HG02588 (cell line): ENCODE data around the gene TTC39B.

Experiments
- ATAC-seq: cut with Tn5 transposase; IDR thresholded peaks from one replicate; pipeline ENCODE4 v1.9.1; 2021; ENCODE audit warnings: mild to moderate bottlenecking, moderate library complexity; ENCODE audit not compliant: unreplicated experiment

Gene TTC39B

DNA sequence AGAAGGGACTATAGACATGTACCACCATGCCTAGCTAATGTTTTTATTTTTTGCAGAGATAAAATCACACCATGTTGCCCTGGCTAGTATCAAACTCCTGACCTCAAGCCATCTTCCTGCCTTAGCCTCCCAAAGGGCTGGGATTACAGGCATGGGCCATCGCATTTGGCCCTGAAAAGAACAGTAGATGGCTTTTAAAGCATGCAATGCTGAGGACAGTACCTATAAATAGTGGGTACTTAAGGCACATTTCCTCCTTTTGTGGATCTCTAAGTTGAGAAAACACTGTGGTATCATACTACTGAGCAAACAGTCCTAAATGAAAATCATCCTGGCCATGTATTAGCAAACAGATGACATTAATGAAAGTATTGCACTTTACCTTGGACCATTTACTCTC lies 119.4 kb downstream of the TTC39B start:
- no peak for ATAC-seq

DNA sequence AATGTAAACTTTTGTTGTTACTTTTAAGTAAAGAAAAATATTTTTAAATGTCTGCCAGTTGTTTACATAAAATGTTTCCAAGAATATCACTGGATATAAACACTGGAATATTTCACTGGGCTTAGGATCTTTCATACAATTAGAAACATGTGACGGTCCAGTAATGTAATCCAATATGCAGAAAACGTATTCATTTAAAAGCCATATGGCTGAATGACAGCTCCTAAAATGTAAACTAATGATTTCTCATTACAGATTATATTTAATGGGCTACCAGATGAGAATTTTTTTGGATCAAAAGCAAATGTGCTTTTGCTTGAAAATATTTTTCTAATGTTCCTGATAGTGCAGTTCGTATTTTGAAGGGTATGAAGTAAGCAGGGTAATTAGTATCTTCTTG lies 124.3 kb downstream of the TTC39B start:
- no peak for ATAC-seq

- ATAC-seq, result no peak
Observed at GRCh38 chr9:15182101-15182551, 124.9 kb downstream of the TTC39B start.

- no peak for ATAC-seq
Observed at GRCh38 chr9:15180124-15180523, 126.9 kb downstream of the TTC39B start.

DNA sequence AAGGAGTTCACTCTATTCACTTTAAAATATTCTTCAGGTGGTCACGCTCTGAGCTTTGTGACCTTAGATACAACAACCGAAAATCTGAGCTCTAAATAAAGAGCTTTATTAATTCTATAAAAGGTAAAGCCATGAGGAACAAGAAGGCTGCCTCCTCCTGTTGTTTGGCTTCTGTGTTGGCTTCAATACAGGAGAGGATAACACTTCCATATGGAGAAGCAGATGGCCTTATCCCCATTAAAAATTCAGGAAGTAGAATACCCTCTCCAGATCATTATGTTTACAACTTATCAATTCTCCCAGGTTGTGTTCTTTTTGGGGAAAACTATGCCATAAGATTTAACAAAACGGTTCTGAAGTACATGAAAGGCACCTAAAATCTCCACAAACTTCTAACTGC lies 128.4 kb downstream of the TTC39B start:
- no peak for ATAC-seq

- ATAC-seq, result no peak
Observed at GRCh38 chr9:15176836-15177235, 130.2 kb downstream of the TTC39B start.

- ATAC-seq, result no peak
Observed at GRCh38 chr9:15163931-15164330, 143.1 kb downstream of the TTC39B start.

DNA sequence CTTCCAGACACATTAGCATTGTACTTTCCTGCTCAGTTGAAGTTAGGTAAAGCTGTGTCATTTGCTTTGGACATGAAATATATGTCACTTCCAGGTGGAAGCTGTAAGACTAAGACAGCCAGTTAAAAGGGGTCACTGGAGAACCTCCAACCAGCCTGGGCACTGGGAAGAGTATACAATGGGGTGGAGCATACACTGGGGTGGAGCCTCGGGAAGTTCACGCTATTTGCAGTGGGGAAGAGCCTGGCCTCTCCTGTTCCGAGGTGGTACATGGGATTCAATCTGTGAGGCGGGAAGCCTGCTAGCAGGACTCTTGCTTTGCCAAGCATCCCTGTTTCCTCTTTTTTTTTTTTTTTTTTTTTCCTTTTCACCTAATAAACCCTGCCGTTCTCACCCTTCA lies 145.3 kb downstream of the TTC39B start:
- ATAC-seq, result no peak

DNA sequence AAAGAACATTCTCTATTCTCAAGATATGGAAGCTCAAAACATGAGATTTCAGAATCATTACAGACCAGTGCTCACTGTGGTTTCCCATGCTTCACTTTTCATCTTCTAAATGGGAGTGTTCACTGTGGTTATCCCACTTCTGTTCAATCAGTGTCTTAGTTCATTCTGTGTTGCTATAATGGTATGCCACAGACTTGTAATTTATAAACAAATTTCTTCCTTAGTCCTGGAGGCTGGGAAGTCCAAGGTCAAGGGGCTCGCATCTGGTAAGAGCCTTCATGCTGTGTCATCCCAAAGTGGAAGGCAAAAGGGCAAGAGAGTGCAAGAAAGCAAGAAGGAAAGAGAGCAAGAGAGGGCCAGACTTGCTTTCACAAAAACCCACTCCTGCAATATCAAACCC lies 146.3 kb downstream of the TTC39B start:
- no peak for ATAC-seq

- ATAC-seq, result no peak
Observed at GRCh38 chr9:15158064-15158463, 149.0 kb downstream of the TTC39B start.

DNA sequence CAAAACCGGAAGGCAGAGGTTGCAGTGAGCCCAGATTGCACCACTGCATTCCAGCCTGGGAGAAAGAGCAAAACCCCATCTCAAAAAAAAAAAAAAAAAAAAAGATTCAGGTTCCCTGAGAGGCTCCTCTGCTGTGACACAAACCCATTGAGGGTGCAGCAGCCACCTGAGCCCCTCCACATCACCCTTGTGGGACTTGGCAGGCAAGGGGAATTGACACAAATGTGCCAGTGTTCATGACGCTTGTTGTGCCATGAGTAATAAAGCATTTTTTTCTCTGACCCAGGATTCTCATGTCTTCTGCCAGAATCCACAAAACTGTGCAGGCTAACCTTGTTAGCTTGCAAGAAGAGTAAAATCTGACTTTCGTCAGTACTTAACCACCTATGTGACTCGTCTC lies 149.6 kb downstream of the TTC39B start:
- no peak for ATAC-seq

DNA sequence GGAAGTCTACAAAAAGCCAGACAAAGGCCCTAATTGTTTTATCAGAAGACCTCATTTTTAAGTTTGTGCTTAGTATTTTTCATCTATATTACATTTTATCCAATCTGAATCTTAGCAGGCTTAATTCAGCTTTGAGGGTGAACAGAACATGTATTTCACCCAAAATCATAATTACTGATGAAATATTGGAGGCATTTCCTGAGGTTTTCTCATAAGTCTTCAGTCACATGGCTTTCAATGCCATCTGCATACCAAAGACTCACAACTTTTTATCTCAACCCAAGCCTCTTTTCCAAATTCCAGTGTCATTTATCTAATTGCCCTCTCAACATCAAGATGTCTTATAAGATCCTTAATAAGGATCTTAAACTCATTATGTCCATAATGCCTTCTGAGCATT lies 150.8 kb downstream of the TTC39B start:
- no peak for ATAC-seq

- ATAC-seq, result no peak
Observed at GRCh38 chr9:15155826-15156225, 151.2 kb downstream of the TTC39B start.

DNA sequence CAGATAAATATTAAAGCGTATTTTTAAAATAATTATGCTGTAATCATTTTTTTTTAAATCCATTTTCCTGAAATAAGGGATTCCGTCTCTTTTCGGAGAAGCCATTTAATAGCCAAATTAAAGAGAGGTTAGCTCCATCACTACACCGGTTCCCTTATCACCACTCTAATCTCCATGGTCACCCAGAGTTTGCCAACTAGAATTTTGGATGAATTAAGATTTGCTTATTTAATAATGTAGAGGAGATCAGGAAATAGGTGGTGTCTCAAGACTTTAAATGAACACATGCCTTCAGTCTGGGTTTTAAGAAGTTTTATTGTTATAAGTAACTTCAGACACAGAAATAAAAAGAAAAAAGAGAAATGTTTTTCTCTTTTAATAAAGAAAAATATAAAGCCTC lies 151.7 kb downstream of the TTC39B start:
- no peak for ATAC-seq

DNA sequence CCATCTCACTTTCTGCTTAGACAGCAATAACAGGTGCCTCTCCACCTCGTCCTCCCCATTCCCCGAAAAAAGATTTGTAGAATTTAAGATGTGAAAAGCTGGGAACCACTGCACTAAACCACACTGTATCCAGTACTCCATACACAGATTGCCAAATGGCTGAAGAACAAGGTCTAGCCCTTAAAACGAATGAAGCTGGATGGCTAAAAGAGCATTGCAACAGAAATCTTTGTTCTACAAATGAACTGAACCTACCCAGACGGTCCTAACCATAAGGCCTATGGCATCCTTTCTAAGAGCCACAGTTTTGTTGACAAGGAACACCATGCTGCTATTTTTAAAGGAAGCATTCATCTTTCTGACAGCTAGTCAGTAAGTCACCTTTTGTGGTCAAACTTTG lies 152.3 kb downstream of the TTC39B start:
- ATAC-seq, result no peak

GRCh38 chr9:15153961-15154360 lies 153.1 kb downstream of the TTC39B start:
- no peak for ATAC-seq

DNA sequence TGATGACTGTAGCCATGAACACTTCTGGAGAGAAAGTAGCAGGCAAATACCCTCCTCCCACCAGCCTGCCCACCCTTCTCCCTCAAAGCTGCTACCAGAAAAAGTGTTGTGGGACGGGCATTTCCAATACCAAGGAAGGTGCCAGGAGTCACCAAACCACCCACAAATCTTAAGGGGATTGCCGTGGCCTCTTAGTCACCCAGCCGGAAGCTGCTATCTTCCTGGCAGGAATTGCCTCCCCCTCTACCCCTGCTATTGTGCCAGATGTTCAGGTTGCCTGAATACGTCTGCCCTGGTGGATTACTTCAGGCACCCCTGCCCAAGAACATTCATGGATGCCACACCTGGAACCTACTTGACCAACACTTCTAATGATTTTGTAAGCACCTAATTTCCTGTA lies 156.1 kb downstream of the TTC39B start:
- no peak for ATAC-seq

GRCh38 chr9:15149450-15149849 lies 157.6 kb downstream of the TTC39B start:
- no peak for ATAC-seq

- no peak for ATAC-seq
Observed at GRCh38 chr9:15146268-15146700, 160.7 kb downstream of the TTC39B start.

GRCh38 chr9:15144622-15145061 lies 162.4 kb downstream of the TTC39B start:
- no peak for ATAC-seq

DNA sequence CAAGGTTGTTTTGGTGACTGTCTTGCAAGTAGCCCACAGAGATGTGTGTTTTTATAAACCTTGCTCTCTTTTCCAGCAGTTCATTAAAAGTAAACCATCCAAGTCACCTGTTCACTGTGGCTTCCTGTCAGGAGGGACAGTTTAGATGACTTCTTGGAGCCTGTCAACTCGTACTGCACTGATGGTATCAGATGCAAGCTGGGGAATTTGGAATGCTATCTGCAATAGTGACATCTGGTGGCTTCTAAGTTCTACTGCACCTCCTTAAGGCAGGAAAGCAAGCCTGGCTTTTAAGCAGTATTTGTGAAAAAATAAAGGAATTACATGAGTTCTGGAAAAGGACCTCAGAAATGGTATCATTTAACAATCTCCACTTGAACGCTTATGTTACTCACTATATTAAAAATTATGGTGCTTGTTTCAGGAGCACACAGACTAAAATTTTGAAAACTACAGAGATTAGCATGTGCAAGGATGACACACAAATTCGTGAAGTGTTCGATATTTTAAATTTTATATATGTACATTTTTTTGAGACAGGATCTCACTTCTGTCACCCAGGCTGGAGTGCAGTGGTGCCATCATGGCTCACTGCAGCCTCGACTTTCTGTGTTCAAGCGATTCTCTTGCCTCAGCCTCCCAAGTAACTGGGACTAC lies 164.0 kb downstream of the TTC39B start:
- ATAC-seq, result peak; percentile 82

GRCh38 chr9:15140051-15140450 lies 167.0 kb downstream of the TTC39B start:
- ATAC-seq, result no peak

GRCh38 chr9:15139469-15139868 lies 167.5 kb downstream of the TTC39B start:
- ATAC-seq, result no peak
